GM19023 (cell line): ENCODE data around the gene PEX11B.

ENCODE experiments used
- ATAC-seq: cut with Tn5 transposase; IDR thresholded peaks from one replicate; pipeline ENCODE4 v1.9.1; 2021; ENCODE audit warnings: mild to moderate bottlenecking, moderate library complexity; ENCODE audit not compliant: unreplicated experiment

PEX11B gene, protein sequence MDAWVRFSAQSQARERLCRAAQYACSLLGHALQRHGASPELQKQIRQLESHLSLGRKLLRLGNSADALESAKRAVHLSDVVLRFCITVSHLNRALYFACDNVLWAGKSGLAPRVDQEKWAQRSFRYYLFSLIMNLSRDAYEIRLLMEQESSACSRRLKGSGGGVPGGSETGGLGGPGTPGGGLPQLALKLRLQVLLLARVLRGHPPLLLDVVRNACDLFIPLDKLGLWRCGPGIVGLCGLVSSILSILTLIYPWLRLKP

DNA sequence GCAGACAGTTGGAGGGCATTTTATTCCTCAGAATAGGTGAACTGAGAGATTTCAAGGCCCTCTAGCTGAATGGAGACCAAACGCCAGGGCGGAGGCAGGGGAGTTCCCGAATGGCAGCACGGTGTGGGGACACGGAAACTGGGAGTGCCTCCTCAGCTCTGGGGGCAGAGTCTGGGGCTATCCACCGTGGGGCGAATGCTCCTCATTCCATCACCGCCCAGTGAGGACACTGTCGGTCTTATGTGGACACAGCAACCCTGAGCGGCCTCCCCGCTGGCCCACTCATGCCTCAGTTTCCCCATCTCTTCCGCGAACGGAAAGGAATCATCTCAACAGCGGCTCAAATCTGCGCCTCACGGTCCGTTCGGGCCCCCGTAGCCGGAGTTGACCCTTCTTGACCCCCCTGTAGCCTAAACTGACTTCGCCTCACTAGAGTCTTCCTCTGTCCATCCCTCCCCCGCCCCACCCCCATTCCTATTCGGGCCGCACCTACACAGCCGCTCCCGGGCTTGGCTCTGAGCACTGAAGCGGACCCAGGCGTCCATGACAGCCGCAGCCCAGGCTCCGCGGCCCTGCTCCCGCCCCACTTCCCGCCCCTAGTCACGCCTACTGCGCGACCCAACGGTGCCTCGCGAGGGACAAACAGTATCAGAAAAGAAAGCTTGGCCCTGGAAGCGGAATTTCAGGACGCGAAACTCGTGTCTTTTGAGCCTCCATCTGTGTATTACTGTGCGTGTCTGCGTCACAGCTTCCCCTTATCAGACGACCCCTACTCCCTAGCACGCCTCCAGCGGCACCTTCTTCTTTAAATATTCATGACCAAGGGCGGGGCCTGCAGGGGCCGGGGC is at the start of gene PEX11B:
TSS of gene PEX11B (minus strand) at position 574 of the 848 bp plus-strand sequence. CDS start at position 545, 29 bp downstream.
- ATAC-seq = peak; percentile 90

DNA sequence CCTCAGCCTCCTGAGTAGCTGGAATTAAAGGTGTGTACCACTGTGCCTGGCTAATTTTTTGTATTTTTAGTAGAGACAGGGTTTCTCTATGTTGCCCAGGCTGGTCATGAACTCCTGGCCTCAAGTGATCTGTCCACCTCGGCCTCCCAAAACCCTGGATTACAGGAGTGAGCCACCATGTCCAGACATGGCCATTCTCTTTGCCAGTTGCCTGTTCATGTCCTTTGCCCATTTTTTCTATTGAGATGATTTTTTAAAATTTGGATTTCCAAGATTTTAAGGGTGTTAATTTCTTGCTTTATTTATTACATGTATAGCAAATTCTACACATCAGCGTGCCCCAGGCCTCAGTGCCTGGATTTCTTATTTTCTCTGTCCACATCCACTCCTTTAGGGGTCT is 48.8 kb upstream of the PEX11B start:
- ATAC-seq = no peak

DNA sequence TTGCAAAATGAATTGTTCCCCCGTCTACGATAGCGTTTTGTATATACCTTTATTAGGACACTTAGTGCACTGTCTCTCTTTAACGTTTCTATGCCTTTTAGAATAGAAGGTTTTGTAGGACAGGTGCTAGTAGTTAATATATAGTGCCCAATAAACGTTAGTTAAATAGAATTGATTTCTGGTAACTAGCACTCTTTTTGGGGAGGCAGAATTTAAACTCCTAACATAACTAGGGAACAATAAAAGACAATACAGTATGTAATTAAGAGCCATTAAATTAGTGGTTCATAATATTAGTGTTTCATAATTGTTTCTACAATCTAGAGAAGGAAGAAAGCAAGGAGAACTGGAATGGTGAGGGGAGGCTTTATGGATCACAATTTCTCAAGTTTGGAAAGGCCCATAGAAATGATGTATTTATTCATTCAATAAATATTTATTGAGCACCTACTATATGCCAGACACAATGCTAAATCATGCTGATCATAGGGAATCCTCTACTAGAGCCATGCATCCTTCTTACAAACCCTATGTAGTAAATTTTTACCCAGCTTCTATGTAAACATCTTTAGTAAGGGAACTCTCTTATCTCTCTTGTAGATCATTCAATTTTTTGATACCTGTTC is 46.7 kb upstream of the PEX11B start:
- no peak for ATAC-seq

DNA sequence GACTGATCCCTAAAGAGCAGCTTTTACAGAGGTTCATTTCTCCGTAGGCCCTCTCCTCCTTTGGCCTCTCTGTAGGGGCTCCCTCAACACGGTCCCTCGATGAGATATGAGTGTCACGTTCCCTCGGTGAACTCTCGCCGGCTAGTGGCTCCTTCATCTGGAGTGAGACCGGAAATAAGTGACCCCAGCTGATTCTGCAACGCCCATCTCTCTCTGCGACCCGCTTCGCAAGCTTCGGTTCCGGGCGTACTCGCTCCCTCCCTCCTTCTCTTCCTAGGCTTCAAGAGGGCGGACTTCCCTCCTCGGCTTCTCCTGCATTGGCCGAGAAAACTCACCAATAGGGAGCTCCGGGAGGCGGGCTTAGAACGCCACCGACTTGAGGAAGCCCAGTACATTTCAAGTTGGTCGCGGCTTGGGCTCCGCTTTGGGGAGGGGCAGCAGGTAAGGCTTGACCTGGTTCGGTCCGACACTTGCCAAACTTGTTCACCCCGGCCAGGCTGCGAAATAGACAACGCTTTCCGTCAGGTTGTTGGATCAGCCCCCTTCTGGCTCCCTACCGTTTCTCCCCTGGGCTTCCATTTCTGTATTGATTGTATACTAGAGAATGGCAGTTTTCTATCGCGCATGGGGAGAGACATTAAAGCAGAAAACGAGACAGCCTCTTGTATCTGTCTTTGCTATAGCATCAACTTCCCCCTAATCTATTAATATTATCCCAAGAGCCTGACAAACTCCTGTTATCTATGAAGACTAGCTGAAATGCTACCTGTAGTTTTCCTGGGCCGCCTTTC is 46.0 kb upstream of the PEX11B start, which contains the start of the genes ANKRD34A and POLR3GL:
TSS of gene ANKRD34A (minus strand) at position 248 of the 791 bp plus-strand sequence. CDS start 2,816 bp downstream, outside the sequence.
TSS of gene POLR3GL (plus strand) at position 363 of the 791 bp plus-strand sequence. CDS start 10,176 bp downstream, outside the sequence.
- peak; percentile 90 for ATAC-seq

DNA sequence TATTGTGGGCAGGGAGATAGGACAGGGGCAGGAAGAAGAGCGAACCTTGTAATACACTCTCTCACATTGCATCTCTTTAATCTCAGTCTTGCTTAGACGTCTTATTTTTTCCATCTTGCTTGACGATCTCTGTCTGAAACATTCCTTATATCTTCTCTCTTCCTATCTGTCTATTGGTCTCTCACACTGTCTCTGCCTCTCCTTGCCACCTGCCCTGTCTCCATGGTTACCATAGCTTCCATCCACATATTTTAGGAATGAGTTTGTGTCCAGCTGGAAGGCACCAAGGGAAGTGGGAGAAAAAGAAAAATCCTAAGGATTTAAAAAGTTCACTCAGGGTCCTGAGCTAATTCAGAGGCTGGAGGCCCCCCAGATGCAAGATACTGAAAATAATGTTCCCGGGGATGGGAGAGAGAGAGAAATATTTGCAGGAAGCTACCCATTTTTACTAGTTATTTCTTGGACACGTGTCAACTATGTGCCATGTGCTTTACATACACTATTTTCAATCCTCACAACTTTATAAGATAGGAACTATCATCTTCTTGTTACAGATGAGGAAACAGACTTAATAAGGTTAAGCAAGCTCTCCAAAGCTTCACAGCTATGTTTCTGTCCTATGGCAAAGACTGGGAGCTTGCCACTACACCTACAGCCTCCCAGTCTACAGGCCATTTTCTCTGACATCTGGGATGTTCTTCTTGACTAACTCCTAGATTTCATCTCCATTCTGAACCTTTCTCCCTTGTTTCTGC is 44.9 kb upstream of the PEX11B start:
- ATAC-seq = no peak

DNA sequence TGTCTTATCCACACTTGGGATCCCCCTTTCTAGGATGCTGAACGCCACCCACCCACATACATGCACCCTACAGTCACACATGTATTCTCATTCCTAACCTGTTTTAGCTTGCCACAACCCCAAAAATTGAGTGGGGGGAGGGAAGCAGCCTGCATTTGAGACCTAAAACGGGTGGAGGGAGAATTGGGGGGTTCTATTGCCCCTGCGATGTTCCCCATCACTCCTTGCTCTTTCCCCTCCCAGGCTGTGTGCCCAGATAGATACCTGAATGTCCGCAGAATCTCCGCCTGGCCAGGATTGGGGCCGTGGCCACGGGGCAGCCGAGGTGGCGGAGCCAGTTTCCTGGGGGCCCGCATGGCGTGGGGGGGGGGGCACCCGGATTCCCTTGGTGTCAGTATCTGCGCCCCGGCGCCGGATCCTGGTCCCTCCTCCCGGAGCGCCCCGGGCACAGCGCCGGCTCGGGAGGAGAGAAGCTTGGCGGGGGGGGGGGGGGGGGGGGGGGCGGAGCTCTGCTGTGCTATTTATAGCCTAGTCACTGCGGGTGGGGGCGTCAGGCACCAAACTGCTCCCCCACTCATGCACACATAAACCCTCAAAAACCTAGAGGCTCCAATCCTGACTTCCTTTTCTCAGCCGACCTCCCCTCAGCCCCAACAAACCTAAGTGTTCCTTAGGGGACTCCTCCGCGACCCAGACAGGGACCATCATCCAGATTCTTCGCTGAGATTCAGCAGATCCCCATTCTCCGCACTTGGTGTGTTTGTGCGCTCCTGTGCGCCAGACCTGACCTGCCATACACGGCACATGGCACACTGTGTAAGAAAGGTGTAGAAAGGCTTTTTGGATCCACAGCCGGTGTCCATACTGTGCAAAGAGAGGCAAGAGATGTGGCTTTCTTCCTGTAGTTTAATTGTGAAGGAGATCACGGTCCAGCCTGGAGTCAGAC is 43.9 kb upstream of the PEX11B start:
- ATAC-seq = no peak

DNA sequence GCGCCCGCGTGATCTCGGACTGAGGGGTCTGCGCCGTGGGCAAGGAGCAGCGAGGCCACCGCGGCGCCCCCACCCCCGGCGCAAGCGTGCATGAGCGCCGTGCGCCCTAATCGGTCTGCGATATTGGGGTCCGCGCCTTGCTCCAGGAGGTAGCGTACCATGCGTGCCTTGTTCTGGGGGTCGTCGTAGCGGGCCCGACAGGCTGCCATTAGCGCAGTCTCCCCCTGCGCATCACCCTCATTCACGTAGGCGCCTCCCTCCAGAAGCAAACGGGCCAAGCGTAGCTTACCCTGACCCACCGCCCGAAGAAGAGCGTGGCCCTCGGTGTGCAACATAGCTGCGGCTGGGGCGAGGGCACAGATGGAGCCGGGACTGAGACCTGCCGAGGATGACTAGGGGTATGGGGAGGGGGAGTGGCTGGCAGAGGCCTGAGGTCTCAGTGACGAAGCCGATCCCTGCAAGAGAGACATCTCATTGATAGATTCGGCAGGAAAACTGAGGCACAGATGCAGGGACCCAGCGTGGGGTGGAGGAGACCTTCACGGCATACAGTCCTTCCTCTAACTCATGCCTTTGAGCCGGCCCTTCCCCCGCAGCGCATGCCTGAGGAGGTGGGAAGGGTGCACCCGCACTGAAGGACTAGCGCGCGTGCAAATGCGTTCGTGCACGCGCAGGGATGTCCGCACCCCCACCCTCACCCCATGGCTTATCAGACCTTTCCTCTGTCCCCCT is 43.1 kb upstream of the PEX11B start:
- ATAC-seq = no peak

DNA sequence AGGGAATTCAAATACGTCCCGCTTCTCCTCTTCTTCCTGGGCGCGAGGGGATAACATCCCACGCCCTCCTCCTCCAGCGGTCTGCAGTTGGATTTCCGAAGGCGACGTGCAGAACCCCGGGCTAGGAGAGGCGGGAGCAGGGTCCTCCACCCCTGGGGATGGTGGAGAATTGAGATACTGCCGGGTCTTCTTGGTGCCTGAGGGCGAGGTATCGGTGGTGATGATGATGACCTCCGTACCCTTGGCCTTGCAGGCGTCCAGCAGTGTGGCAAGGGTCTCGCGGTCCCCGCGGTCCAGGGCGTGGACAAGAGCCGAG is 42.5 kb upstream of the PEX11B start:
- ATAC-seq = no peak

DNA sequence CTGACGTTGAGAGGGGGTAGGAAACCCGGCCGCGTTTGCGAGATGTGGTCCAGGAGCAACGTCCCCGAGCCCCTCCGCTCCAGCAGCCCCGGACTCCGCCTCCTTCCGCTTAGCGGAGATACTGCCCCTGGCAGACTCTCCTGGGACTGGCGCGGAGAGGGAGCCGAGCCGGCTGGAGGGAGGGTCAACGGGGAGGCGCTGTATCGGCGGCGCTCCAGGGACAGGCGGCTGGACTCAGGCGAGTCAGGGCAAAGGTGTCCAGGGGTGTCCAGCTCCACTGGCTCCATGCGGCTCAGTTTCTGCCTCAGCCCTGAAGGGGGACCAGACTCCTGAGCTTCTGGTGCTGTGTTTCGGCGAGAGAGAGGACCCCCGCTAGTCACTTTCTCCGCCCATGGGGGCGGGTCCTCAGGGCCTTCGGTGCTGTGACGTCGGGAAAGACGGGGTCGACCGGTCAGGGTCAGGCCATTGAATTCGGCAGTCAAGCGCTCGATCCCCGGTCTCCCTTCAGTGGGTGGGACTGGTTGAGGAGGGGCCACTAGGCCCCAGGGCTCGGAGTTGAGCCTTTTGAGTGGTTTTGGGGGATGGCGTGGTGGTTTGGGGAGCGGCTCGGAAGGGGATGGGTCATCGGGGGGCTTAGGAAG is 42.1 kb upstream of the PEX11B start:
- no peak for ATAC-seq

DNA sequence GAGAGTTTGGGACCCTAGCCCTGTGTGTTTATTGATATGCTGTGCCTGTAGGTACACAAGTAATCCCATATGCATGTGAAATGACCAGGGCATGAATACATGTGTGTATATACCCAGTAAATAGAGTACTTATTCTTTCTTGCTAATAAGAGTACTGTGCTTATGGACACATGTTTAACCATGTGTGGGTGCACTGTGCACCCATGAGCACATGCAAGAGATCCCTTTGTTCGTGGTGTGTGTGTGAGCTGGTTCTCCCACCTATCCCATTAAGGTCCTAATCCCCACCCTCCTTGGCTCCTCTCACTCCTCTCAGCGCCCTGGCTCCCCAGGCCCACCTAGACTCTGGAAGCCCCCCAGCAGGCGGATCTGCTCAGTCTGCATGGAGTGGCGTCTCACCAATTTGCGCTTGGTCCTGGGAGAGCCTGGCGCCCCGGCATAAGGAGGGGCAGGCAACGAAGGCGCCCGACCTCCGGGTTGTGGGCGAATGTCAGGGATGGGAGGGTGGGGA is 41.5 kb upstream of the PEX11B start:
- ATAC-seq = no peak

DNA sequence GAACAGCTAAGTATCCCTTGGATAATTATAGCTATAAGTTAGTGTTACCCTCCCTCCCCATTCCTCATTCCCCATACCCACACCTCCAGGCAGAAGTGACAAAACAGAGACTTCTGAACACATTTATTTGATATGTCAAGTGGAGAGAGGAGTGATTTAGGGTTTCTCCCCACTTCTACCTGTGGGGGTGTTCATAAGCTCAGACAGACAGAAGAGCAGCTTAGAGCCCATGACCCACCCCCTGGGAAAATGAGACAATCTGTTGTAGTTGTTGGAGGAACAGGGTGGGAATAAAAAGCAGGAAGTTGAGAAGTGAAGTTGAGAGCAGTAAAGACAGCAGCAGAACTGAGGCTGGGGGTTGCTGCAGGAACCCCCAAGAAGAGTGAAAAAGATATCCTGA is 40.8 kb upstream of the PEX11B start:
- ATAC-seq = no peak

DNA sequence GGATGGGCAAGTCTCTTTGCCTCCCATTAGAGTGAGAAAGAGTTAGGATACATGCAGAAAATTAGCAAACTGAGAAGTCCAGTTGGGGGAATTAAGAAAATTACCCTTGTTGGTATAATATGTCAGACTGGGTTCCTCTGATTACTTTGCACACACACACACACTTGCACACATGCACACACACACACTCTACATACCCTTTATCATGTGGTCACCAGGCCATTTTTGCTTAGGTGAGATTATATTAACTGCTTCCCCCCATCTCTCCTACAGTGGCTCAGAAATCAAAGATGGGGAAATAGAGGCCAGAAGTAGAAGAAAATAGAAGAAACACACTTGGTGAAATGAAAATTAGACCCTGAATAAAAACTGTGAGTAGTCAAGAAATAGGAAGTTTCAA is 40.2 kb upstream of the PEX11B start:
- no peak for ATAC-seq

DNA sequence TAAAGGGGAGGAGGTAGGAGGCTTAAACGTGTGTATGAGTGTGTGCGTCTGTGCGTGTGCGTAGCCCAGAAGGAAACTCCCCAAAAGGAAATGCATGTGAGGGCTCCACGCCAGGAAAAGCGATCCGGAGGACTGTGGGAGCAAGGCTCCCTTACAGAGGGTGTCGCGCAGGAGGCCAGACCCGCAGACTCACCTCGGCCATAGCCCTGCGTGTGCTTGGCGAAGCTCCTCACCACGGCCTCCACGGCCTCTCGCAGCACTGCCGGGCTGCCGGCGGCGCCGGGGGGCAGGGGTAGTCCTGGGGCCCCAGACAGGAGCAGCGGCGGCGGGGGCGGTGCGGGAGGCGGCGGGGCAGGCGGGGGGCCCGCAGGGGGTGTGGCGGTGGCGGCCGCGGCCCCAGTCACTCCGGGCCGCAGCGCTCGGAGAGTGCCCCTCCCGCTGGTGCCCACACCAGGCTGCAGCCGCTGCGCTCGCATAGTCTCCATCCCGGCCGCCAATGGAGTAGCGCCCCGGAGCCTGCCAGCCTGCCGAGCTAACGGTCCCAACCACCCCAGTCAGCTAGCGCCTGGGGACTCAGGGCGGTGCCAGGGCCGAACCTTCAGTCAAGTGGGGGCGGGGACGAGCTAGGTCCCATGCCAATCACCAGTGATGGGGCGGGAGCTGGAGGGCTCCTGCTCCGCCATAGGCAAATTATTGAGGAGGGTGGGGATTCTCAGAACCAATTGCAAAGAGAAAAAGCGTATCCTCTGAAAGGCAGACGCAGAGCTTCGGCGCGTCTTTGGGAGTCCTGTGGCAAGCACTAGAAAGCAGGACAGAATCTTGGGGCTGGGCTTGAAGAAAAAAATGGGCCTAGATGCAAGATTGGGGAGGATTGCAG is 39.2 kb upstream of the PEX11B start, which contains the start of gene LIX1L:
TSS of gene LIX1L (minus strand) at position 575 of the 877 bp plus-strand sequence. CDS start at position 485, 90 bp downstream.
- peak; percentile 92 for ATAC-seq

DNA sequence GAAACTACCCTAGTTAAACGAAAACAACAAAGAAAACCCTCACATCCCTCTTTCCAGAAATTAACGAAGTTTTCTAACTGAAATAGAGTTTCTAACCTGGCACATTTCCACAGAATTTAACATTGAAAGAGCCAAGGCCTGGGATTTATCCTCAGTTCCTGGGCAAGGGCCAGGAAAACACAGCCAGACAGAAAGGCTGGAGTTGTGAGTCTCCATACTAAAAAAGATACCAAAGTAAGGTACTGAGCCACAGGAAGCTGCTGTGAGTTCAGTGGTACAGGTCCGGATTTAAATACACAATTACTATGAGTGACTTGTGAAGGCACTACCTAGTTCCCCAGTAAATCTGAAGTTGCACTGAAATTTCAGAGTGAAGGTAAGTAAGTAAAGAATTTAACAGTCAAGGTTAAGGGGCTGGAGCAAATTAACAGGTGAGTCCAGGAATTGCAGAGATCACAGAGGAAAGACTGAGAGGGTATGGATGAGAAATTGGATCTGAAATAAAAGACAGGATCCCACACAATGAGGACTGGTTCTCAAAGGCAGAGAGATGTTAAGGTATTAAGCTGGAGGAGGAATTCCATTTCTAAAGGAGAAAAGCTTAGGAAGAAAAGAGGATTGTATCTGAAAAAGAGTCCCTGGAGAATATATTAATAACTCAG is 38.4 kb upstream of the PEX11B start:
- no peak for ATAC-seq

DNA sequence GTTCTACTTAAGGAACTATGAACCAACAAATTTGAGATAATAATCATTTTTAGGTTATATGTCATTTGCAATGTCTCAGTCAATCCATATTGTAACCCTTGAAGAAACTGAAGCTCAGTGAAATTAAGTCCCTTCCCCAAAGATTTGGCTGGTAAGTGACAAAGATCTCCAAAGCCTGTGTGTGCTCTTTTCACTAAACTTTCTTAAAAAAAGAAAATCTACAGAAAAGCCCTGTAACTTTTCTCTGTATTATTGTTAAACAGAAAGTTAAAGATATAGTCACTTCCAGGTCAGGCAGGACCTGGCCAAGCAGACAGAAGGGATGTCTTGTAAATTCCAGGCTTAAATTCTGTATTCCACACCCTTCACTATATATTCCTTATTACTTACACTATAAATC is 37.8 kb upstream of the PEX11B start:
- no peak for ATAC-seq

DNA sequence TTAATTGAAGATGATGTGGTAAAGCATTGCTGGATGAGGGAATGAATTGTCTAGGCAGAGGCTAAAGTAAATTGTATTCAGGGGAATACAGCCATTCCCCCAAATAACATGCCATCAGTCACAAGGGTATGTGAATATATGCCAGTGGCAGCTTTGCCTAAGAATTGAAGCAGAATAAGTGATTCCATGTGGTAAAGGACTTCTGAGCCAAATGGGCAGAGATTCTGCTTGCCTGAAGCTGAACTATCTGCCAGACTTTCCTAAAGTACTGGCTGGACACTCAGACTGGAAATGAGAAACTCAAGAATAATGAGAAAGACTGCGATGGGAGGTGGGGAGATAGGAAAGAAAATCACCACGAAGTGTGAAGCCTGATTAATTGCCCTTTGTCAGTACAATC is 36.9 kb upstream of the PEX11B start:
- no peak for ATAC-seq
